Measurements from ENCODE around the gene BMP6. TPM values are rescaled to one million over a fixed set of nuclear protein-coding genes. Genes with fewer than 3 reads are reported as not detected.

Gene BMP6
- total RNA-seq, 1 experiment from 2014 or later: 0.15 TPM

DNA sequence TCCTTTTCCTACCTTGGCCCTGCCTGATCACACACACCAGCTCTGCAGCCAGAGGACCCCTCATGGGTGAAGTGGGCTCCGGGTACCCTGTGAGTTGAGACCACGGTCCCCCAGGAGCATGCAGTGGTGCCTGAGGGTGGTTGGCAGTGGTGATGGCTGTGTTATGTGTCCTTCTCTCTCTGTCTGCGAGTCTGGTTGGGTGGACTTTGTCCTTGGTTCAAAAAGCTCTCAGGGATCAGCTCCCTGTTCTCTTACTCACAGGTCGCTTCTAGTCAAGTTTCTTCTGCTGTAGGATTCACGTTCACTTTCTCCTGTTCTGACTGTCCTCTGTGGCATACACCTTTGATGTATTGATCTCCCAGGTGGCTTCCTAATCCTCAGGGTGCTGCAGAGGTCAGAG lies 100.1 kb downstream of the BMP6 start:
- Histone ChIP-seq H3K4me1 (ENCODE audit: insufficient read depth, low read length) (no peaks in the 10 kb centered on the region), H2AFZ (ENCODE audit: low read length) (no peak overlapping the region), H3K4me3 (ENCODE audit: low read length) (no peak overlapping the region), H3K27ac (ENCODE audit: low read length) (no peak overlapping the region), H4K20me1 (ENCODE audit: low read length) (no peaks in the 10 kb centered on the region), H3K27me3 (ENCODE audit: low read length) (peaks cover 2% of the 10 kb centered on the region; the same call in 1 of the 2 replicates), H3K9me3 (ENCODE audit: low read length) (no peaks in the 10 kb centered on the region), H3K79me2 (ENCODE audit: low read length) (no peaks in the 10 kb centered on the region), H3K9me2 (replicated peaks; ENCODE audit: low read length) (no peaks in the 10 kb centered on the region), H3F3A (ENCODE audit: low read length, unreplicated experiment) (no peaks in the 10 kb centered on the region), H3K4me2 (ENCODE audit: low read length) (no peak overlapping the region), H3K9ac (ENCODE audit: low read length) (no peak overlapping the region), H3K36me3 (ENCODE audit: low read depth, low read length) (no peaks in the 10 kb centered on the region)
- BruUV-seq (replicated peaks): no TSS peak
- intact Hi-C loops (cut with micrococcal nuclease): no loop called here
- ChIA-PET CTCF (no interaction called here), POLR2A (ENCODE audit: unreplicated experiment) (no interaction called here)
- ATAC-seq (no peak), DNase-seq (no peak)
- TF ChIP-seq CTCF (conservative IDR thresholded peaks at IDR 0.05; ENCODE audit: low read depth, low read length) (no peak), EZH2phosphoT487 (IDR thresholded peaks at IDR 0.05; ENCODE audit: borderline replicate concordance, low read length) (no peak), EZH2 (IDR thresholded peaks at IDR 0.05; ENCODE audit: low read length, unreplicated experiment) (no peak)

DNA sequence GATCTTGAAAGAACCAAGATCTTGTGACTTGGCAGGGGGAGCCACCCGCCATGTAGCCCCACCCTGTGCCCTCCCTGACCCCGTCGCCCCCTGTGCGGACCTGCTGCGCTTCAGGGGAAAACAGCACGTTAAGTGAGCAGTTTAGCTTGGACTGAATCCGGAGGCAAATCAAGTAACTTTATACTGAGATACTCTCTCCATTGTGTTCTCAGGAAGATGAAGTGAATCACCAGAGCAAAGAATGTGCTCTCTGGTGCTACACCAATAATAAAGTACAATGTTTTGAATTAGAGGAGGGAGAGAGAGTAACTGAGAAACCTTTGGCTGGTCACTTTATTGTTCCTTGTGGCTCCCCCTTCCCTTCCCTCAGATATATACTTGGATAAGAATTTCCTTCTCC lies 101.2 kb downstream of the BMP6 start:
- peaks cover 5% of the 10 kb centered on the region; the same call in 1 of the 2 replicates for H3K27me3 ChIP-seq (ENCODE audit: low read length)
- POLR2A ChIA-PET (ENCODE audit: unreplicated experiment): no interaction called here
- no peaks in the 10 kb centered on the region for H3K9me2 ChIP-seq (replicated peaks; ENCODE audit: low read length)
- H3K9ac ChIP-seq (ENCODE audit: low read length): no peak overlapping the region
- DNase-seq (peak; percentile 9), ATAC-seq (no peak)
- H3K79me2 ChIP-seq (ENCODE audit: low read length): no peaks in the 10 kb centered on the region
- no peaks in the 10 kb centered on the region for H3K9me3 ChIP-seq (ENCODE audit: low read length)
- no peaks in the 10 kb centered on the region for H4K20me1 ChIP-seq (ENCODE audit: low read length)
- CTCF ChIA-PET: no interaction called here
- no peak overlapping the region for H3K27ac ChIP-seq (ENCODE audit: low read length)
- no peaks in the 10 kb centered on the region for H3F3A ChIP-seq (ENCODE audit: low read length, unreplicated experiment)
- no peak overlapping the region for H2AFZ ChIP-seq (ENCODE audit: low read length)
- H3K4me2 ChIP-seq (ENCODE audit: low read length): no peak overlapping the region
- H3K36me3 ChIP-seq (ENCODE audit: low read depth, low read length): no peaks in the 10 kb centered on the region
- intact Hi-C loops (cut with micrococcal nuclease): no loop called here
- no peaks in the 10 kb centered on the region for H3K4me1 ChIP-seq (ENCODE audit: insufficient read depth, low read length)
- no TSS peak for BruUV-seq (replicated peaks)
- H3K4me3 ChIP-seq (ENCODE audit: low read length): no peak overlapping the region
- TF ChIP-seq CTCF (conservative IDR thresholded peaks at IDR 0.05; ENCODE audit: low read depth, low read length) (no peak), EZH2phosphoT487 (IDR thresholded peaks at IDR 0.05; ENCODE audit: borderline replicate concordance, low read length) (no peak), EZH2 (IDR thresholded peaks at IDR 0.05; ENCODE audit: low read length, unreplicated experiment) (no peak)

DNA sequence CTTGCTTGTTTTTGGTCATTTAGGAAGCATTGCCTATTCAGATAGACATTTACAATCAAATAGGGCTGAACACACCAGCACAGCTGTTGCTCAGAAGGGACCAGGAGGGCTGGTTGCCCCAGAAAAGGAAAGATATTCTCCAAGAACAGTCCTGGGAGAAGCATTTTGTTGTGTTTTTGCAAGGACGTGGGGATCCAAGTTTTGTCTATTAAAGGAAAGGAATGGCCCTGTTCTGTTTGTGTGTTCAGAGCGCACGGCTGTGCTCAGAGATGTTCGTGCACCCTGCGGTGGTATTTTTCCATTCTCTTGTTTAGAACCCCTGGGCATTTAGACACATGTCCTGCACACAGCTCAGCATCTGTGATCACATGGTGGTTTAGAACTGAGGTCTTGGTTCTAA lies 102.2 kb downstream of the BMP6 start:
- Histone ChIP-seq H3K36me3 (ENCODE audit: low read depth, low read length) (no peaks in the 10 kb centered on the region), H3K27ac (ENCODE audit: low read length) (no peak overlapping the region), H3K9me2 (replicated peaks; ENCODE audit: low read length) (no peaks in the 10 kb centered on the region), H3K9ac (ENCODE audit: low read length) (no peak overlapping the region), H2AFZ (ENCODE audit: low read length) (no peak overlapping the region), H3K9me3 (ENCODE audit: low read length) (no peaks in the 10 kb centered on the region), H3K27me3 (ENCODE audit: low read length) (peaks cover 5% of the 10 kb centered on the region; the same call in 1 of the 2 replicates), H3K4me2 (ENCODE audit: low read length) (no peak overlapping the region), H4K20me1 (ENCODE audit: low read length) (no peaks in the 10 kb centered on the region), H3K79me2 (ENCODE audit: low read length) (no peaks in the 10 kb centered on the region), H3K4me3 (ENCODE audit: low read length) (no peak overlapping the region), H3K4me1 (ENCODE audit: insufficient read depth, low read length) (no peaks in the 10 kb centered on the region), H3F3A (ENCODE audit: low read length, unreplicated experiment) (no peaks in the 10 kb centered on the region)
- ChIA-PET POLR2A (ENCODE audit: unreplicated experiment) (no interaction called here), CTCF (no interaction called here)
- intact Hi-C loops (cut with micrococcal nuclease): no loop called here
- no peak for ATAC-seq
- TF ChIP-seq EZH2 (IDR thresholded peaks at IDR 0.05; ENCODE audit: low read length, unreplicated experiment): no peak
- BruUV-seq (replicated peaks): no TSS peak
- no peak for DNase-seq

Measured in PC-3 (cell line).